22Rv1 (cell line): Measurements from ENCODE around the gene EMC6.

Experiments used
- ZFX ChIP-seq: fragments of 450-650 bp; IDR thresholded peaks from 2 replicates; pipeline ENCODE4 v1.6.1; 2017; ENCODE audit warnings: antibody characterized with exemption, borderline replicate concordance
- TF ChIP-seq, protein P1 (sequence below): fragments of 450-650 bp; IDR thresholded peaks from 2 replicates; pipeline ENCODE4 v1.5.1; 2017; ENCODE audit warnings: mild to moderate bottlenecking

DNA sequence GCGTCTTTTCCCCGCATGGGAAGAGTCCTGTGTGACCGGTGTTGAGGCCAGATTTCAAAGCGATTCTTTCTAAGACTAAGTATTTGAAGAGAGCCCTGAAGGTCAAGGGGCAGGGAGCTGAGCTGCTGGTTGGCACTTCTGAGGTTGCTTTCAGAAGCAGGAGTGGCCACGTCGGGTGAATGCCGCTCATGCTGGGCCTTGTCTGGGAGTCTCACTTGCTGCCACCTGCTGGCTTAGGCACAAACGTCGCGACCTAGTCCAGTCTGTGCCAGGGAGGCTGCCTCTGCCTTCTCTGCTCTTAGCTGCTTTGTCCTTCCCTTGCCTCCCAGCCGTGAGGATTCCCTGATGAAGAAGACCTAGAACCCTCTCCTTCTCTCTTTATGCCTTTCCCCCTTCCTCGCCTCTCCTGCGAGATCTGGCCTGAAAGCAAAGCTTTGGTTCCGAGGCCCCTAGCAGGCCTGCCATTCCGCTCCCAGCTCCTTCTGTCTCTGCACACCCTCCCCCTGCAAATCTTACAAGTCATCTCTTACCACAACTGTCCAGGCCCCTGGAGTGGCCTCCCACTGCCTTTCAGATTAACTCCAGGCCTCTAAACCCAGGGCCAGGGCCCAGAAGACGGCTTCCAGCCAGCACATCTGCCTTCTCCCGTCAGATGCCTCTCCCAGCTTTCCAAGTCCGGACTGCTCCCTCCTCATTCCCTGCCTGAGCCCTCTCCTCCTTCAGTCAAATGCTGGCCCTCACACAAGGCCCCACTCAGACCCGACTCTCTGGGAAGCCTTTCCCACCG, 20.6 kb upstream of the EMC6 start:
- TF ChIP-seq, protein P1, sequence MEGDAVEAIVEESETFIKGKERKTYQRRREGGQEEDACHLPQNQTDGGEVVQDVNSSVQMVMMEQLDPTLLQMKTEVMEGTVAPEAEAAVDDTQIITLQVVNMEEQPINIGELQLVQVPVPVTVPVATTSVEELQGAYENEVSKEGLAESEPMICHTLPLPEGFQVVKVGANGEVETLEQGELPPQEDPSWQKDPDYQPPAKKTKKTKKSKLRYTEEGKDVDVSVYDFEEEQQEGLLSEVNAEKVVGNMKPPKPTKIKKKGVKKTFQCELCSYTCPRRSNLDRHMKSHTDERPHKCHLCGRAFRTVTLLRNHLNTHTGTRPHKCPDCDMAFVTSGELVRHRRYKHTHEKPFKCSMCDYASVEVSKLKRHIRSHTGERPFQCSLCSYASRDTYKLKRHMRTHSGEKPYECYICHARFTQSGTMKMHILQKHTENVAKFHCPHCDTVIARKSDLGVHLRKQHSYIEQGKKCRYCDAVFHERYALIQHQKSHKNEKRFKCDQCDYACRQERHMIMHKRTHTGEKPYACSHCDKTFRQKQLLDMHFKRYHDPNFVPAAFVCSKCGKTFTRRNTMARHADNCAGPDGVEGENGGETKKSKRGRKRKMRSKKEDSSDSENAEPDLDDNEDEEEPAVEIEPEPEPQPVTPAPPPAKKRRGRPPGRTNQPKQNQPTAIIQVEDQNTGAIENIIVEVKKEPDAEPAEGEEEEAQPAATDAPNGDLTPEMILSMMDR = peak; percentile 71
- no peak for TF ChIP-seq ZFX
